ENCODE results near the gene CEP104. TPM values are rescaled to one million over a fixed set of nuclear protein-coding genes. Genes with fewer than 3 reads are reported as not detected.

Gene CEP104
- total RNA-seq, 1 donor from 2014 or later = 18.7 TPM

DNA sequence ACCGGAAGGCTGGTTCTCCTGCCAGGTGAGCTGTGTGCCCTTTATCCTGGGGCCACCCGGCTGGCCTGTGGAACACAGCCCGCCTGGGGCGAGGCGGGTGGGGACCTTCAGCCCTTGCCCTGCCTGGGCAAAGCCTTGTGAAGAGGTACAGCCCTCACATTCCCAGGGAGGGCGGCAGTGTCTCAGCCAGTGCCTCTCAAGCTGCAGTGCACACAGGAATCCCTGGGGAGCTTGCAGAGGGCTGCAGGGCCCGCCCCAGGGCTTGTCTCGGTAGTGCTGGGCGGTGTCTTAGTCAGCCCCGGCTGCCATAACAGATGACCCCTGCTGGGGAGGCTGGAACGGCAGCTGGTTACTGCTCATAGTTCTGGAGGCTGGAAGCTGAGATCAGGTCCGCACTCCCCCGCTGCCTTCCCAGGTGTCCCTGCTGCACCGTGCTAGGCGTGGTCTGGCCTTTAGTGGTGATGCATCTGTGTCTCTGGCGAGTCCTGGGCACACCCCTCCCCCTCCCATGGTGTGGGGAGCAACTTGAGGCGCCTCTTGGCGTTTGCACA lies 12.8 kb upstream of the CEP104 start:
- DNase-seq (ENCODE audit: low read depth in 2 of 2) = no peak

DNA sequence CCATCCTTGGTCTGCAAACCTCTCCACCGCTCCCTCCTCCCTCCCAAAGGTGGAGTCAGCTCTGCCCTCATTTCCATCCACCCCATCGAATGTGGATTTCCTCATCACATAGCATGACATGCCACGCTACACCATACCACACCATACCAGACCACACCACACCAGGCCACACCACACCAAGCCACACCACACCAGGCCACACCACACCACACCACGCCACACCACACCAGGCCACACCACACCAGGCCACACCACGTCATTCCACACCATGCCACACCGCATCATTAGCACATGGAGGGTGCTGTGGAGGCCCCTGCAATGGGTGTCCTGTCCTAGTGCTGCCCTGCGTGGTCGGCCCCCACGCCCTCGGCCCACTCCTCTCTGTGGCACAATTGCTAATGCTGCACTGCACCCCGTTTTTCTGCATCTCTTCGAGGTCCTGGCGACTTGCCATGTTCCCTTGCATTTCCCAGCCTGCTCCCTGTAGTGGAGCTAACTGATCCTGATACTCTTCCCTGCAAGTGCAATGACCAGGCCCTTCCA lies 11.5 kb upstream of the CEP104 start:
- DNase-seq (ENCODE audit: low read depth in 2 of 2) = no peak

DNA sequence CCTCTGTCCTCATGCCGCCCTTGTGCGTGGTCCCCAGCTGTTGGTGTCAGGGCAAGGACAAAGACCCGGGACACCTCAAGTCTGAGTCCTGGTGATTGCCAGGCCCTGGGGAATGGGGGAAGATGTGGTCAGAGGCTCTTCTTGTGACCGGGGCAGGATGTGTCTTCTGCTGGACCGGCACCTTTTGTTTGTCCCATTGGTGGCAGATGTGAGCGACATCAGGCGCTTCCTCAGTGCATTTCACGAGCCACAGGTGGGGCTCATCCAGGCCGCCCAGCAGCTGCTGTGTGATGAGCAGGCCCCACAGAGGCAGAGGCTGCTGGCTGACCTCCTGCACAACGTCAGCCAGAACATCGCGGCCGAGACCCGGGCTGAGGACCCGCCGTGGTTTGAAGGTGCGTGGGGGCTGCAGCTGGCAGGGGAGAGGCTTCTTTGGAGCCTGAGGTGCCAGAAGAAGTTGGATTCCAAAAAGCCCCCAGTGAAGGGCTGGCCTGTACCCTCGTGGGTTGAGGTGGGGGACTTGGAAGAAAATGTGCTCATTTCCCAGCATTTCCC lies 8.7 kb upstream of the CEP104 start:
- no peak for DNase-seq (ENCODE audit: low read depth in 2 of 2)

DNA sequence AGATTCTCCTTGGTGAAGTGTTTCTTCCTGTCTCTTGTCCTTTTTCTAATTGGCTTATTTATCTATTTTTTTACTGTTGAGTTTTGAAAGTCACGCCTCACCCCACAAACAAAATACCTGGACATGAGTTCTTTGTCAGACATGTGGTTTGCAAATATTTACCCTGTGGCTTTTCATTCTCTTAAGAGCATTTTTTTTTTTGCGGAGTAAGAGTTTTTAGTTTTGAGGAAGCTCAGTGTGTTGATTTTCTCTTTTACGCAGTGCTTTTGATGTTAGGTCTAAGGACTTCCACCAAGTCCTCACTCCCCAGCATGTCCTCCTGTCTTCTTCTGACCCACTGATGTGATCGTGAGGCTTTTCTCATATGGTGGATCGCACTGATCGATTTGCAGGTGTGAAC lies 7.9 kb upstream of the CEP104 start:
- no peak for DNase-seq (ENCODE audit: low read depth in 2 of 2)

DNA sequence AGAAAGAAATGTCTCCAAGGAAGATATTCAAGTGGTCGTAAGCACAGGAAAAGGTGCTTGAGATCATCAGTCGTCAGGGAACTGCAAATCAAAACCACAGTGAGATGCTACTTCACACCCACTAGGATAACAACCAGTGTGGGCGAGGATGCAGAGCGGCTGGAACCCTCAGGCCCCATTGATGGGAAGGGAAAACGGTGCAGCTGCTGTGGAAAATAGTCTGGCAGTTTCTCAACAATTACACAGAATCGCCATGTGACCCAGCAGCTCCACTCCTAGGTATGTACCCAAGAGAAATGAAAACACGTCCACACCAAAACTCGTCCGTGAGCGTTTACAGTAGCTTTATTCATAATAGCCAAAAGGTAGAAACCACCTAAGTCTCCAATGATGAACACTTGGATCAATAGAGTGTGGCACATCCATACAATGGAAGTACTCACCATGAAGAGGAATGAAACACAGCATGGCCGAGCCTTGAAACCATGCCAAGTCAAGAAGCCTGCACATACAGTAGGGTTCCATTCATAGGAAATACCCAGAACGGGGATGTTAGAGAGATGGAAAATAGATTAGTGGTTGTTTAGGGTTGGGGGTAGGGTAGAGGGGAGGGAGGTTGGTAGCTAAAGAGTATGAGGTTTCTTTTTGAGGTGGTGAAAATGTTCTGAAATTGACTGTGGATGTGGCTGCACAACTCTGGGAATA lies 6.4 kb upstream of the CEP104 start:
- DNase-seq (ENCODE audit: low read depth in 2 of 2) = peak in 1 of 2 donors; percentile 63

DNA sequence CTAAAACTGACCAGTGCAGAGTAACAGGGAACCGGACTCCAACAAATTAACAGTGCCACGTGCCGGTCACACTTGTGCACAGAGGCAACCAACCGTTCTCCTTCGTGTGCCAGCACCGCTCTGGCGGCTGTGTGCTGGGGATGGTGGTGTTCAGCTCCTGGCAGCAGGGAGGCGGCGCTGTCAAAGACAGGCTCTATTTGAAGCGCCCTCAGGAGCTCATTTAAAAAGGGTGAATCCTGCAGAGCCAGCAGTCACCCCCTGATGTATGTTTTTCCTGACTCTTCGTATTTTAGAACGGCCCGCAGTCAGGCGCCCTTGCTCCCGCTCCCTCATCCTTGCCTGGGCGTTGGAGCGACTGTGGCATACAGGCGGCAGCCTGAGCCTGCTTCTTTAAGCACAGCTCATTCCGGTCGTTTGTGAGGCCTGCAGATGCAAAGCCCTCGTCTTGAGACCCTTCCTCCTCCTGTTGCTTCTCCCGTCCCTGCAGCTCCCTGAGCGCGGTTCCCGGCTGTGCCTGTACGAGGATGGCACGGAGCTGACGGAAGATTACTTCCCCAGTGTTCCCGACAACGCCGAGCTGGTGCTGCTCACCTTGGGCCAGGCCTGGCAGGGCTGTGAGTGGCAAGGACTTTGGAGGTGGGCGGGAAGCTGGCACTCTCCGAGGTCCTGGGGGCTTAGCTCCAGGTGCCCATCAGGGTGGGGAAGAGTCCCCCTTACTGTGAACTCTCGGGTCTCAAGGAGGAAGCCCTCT lies 1.4 kb upstream of the CEP104 start:
- peak; percentile 38 to 51 for DNase-seq (ENCODE audit: low read depth in 2 of 2)

DNA sequence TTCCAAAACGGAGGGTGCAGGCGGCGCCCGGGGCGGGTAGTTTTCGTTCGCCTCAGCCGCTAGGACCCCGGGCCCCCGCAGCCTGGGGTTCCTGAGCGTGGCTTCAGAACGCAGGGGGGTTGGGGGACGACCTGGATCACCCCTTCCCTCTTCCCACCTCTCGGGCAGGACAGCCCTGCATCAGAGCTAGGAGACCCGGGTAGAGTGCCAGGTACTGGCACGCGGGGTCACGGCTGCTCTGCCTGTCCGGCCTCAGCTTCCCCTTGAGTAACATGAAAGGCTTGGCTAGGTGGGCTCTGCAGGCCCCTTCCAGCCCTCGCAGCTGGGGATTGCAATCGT lies 749 bp upstream of the CEP104 start:
- no peak for DNase-seq (ENCODE audit: low read depth in 2 of 2)

DNA sequence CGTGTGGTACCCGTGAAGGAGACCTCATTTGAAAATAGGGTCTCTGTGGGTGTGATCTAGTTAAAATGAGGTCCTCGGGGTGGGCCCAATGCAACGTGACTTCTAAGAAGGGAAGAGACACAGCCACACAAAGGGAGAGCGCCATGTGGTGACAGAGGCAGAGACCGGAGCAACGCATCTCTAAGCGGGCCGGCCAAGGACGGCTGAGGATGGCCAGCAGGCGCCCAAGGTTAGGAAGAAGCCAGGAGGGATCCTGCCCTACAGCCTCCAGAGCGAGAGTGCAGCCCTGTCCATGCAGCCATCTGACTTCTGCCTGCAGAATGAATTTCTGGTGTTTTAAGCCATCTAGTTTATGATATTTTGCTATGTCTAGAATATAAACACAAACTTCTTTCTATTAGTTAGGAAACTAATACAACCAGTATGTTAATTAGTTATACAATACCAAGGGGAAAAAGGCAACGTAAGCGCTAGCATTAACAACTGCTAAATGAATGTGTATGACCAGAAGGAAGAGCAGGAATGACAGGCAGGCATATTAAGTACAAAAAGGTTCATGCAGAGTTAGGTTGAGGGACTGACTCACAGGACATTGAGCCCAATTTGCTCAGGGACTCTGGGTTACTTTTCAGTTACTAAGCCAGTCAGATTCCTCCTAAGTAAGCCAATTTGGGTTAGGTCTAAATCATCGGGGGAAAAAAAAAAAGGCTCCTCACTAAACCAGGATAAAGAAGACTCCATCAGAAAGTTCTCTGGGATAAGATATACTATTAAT lies 4.1 kb downstream of the CEP104 start:
- DNase-seq (ENCODE audit: low read depth in 2 of 2) = no peak

DNA sequence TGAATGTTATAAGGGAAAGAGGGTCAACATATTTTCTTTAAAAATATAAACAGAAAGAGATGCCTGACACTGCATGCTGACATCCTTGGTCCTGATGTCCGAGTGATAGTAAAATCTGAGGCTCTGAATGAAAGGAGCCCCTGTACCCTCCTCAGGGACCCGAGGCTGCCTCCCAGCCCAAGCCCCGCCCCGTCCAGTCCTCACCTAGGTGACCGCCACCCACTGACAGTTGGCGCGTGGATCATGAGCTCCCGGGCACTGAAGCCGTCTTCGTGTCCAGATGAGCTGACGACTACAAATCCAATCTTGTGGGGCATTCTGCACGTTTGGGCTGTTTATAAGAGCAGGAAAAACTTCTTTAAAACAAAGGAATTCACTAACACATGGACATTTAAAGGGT lies 4.9 kb downstream of the CEP104 start:
- DNase-seq (ENCODE audit: low read depth in 2 of 2) = no peak

DNA sequence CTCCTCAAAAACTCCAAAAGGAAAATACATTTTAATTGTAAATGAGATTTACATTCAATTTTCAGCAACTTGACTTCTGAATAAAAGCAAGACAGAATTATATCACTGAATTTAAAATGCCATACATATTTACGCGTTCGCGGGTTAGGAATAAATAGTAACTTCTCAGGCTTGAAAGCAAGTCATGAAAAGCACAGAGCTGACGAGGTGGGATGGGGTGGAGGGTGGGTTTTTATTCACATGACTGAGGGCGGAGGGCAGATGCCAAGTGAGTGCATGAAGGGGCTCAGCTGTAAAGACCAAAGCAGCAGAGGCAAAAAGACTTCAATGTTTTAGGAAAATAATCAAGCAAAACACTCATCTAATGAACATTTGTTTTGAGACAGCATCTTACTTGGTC lies 5.7 kb downstream of the CEP104 start:
- no peak for DNase-seq (ENCODE audit: low read depth in 2 of 2)

DNA sequence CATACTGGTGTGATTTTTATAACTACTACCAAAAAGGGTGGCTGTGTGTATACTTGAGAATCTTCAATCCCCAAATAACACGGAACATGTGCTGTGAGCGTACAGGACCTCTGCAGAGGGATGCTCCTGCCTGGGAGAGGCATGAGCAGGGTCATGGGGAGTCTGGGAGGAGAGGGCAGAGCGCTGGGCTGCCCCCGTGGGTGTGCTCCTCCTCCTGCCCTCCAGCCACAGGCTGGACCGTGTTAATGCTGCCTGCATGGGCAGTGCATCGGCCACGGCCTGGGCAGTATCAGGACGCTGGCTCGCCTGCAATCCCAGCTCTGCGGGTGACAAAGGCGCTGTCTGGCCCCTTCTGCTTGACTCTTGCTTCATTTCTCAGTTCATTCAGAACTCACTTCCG lies 6.2 kb downstream of the CEP104 start:
- DNase-seq (ENCODE audit: low read depth in 2 of 2) = no peak

DNA sequence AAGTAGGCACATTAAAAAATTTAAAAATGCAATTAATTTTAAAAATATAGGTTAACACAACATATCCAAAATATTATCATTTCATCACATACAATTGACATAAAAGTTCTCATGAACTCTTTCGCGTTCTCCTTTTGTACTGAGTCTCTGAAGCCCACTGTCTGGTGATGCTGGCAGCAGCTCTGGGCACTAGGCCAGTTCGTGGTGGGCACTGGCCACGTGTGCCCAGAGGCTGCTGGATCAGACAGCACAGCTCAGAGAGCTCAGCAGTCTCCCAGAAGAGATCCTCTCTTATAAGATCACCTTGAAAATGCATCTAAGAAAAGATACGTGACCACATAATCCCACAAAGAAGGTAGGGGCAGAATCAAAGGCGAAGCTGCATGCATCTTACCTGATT lies 9.9 kb downstream of the CEP104 start:
- DNase-seq (ENCODE audit: low read depth in 2 of 2) = no peak

DNA sequence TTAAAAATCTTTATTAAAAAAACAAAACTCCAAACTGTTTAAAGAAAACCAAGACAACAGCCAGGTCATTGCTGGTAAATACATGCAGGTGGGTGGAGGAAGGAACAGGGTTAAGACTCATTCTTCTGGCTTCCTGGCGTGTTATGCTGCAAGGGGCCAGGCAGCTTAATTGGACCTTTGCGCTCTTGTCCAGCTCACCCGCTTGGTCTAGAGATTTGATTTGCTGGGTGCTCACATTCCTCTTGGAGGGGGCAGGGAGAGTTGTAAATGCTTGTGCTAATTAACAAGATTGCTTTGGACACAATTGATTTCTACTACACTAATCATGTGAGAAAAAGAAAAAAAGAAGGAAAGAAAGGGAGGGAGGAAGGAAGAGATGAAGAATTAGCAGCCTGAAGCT lies 10.5 kb downstream of the CEP104 start:
- DNase-seq (ENCODE audit: low read depth in 2 of 2) = peak in 1 of 2 donors; percentile 37

DNA sequence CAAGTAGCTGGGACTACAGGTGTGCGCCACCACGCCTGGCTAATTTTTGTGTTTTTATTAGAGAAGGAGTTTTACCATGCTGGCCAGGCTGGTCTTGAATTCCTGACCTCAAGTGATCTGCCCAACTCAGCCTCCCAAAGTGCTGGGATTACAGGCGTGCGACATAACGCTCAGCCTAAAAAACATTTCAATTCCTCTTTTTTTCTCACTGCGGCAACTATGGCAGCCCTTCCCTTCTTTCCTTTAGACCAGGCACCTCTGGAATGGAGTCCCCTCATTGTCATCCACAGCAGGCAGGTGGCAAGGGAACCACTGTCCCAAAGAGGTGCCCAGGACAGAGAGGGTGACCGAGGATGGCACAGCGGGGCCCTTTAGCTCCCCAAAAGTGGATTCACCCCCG lies 14.1 kb downstream of the CEP104 start:
- no peak for DNase-seq (ENCODE audit: low read depth in 2 of 2)

DNA sequence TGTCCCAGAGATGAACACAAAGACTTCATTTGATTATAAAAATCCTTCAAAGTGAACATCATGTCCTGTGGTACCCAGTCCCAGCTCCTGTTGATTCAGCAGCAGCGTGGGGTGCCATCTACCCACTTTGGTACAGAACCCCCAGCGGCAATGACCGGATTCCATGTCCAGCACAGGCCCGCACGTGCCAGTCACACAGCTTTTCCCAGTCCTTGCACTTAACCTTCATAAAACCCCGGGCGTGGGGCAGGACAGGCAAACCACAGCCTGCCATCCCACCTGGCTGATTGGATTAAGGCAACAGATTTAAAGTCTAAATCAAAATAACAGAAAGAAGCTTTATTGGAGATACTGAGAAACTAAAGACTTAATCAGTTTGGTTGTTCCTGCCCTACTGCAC lies 15.5 kb downstream of the CEP104 start:
- no peak for DNase-seq (ENCODE audit: low read depth in 2 of 2)

DNA sequence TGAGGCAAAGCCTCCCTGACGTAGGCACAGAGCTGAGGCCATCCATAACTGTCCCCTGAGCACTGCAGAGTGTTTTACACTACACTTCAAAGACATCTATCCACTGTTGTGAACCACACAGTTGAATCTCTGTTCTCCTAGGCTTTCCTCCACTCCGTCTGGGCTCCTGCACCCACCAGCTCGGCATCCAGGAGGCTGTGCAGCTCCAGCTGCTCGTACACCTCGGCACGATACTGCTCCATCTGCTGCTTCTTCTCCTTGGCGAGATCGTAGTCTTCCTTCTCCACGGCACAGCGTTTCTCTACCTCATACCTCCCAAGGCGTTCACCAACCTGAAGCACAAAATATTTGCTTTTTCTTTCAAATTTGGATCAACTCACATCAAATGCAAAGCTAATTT lies 18.2 kb downstream of the CEP104 start:
- DNase-seq (ENCODE audit: low read depth in 2 of 2) = no peak

DNA sequence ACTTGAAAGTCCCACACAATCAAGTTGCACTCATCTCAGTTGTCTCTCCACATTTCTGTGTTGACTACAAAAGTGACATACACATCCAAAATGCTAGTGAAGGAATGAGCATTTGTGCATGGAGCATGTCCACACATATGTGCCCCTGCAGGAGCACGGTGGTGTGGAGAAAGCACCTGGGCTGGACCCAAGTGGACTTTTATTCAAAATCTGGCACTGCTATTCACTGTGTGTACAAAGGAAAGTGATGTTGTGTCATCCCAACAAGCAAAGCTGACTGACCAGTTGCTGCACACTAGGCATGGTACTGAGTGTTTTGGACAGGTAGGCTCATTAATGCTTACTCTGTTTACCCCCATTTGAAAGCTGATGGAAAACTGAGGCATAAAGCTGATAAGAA lies 19.3 kb downstream of the CEP104 start:
- no peak for DNase-seq (ENCODE audit: low read depth in 2 of 2)

DNA sequence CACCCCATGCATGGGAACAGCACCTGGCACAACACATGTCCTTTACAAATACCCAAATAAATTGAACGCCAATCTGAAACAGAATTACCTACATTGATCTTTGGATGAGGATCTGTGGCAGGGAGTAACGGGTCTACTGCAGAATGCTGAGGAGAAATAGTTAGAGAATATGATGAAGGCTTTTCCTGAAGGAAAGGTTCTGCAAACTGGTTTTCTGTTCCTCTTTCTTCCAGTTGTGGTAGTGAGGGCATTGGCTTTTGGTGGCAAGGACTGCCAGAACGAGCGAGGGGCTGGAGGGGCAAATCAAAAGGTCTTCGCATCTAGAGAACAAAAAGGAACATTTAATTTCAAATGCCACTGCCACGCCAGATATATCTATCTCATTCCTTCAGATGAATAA lies 19.8 kb downstream of the CEP104 start:
- DNase-seq (ENCODE audit: low read depth in 2 of 2) = no peak

DNA sequence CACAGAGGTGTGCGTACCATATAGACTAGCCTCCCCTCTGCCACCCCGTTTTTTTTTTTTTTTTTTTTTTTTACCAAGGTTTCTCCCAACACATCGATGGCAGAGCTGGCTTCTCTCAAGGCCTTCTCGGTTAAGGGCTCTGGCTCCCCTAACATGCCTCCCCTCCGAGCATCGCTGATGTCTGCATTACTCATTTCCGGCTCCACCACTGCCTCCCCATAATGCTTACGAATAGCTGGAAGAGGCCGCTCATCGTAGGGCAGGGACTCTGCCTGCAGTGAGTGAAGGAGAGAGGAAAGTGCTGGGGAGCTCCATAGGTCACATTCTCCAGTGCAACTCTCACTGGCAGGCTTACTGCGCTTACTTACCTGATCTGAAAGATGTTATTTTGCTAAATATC lies 20.6 kb downstream of the CEP104 start:
- peak in 1 of 2 donors; percentile 62 for DNase-seq (ENCODE audit: low read depth in 2 of 2)

DNA sequence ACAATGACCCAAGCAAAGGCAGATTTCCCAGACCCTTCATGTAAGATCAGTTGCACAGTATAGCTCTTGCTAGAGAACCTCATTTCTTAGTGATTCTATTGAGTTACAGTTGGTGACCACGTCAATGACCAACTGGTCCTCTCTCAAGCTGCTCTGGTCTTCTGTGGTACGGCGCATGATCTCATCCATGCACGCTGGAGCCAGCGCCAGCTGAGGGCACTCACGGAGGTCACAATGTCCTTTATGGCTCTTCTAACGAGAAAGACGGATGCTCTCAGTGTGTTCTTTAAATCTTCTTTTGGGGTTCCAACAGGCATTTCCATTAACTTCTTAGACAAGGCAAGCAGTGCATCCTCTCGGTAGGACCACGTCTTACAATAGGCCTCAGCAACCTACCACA lies 22.3 kb downstream of the CEP104 start:
- no peak for DNase-seq (ENCODE audit: low read depth in 2 of 2)

DNA sequence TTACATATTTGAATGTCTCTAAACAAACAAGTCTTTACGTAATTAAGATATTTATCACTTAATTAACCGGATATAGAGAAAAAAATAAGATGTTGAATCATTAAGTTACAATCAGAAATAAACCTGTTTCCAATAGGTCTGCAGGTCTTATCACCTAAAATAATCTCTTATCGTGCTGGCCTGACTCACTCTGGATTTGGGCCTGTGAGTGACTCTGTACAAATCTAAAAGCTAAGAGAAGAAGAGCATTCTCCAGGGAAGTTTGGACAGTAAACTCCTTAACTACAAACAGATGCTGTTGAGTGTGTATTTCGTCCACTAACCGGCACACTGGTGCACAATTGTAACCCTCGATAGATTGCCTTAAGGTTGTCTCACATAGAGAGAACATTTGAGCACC lies 25.3 kb downstream of the CEP104 start:
- DNase-seq (ENCODE audit: low read depth in 2 of 2) = no peak

DNA sequence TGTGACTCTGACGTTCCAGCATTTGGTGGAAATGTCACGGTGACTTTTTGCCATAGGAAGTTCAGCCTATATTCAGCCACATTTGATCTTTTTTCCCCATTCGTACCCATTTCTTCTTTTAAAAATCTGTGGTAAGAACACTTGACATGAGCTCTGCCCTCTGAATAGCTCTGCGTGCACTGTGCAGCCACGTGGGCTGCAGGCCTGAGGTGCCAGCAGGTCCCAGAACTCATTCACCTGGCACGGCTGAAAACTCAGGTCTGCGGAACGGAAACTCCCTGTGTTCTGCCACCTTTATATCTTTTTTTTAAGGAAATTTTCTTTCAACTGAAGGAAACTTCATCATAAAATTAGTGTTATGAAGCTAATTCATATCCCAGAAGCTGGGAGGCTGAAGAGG lies 28.6 kb downstream of the CEP104 start:
- no peak for DNase-seq (ENCODE audit: low read depth in 2 of 2)
